Ovary (tissue), 3 donors: Measurements from ENCODE around the gene RNF8.

ENCODE experiments used
- POLR2A ChIP-seq: fragments of 450-650 bp; IDR thresholded peaks from one replicate; pipeline ENCODE4 v1.6.1; 2017; ENCODE audit warnings: antibody characterized with exemption, mild to moderate bottlenecking, moderate library complexity
- TF ChIP-seq, protein P1 (sequence below), 3 donors: fragments of 450-650 bp in 2 of 3; fragments of 200-600 bp in 1 of 3; IDR thresholded peaks; one replicate each; pipeline versions ENCODE4 v1.5.1 to v1.8.0; 2016 to 2022; ENCODE audit warnings: antibody characterized with exemption in 3 of 3, mild to moderate bottlenecking in 1 of 3
- donor health status: DM: no; HTN: no; CAD: no.

DNA sequence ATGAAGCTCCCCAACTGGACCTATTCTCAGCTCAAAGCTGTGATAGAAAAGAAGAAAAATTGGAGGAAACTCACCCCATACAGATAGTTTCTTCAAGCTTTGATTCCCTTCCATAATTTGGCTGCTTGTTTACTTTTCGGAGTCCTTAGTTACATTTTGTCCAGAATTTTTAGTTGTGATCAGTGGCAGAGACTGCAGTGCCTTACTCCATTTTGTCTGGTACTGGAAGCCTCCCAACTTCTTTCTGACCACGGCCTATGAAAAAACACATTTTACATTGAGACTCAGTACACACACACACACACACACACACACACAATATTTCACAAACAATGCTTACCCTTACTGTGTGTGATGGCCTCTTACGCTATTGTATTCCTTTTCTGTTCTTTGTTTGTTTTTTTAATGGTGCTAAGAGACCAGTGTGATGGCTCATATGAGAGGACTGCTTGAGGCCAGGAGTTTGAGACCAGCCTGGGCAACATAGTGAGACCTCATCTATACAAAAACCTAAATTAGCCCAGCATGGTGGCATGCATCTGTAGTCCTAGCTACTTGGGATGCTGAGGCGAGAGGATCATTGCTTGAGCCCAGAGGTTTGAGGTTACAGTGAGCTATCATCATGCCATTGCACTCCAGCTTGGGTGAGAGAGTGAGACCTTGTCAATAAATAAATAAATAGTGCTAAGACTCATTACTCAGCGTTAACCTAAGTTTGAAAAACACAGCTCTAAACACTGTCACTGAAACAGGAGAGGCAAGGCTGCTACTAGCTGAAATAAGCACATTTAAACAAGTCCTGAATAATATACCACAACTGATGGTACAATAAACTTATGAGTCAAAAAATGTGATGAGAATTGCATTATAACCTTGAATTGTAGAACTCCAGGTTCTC lies 13.8 kb upstream of the RNF8 start:
- TF ChIP-seq, protein P1, sequence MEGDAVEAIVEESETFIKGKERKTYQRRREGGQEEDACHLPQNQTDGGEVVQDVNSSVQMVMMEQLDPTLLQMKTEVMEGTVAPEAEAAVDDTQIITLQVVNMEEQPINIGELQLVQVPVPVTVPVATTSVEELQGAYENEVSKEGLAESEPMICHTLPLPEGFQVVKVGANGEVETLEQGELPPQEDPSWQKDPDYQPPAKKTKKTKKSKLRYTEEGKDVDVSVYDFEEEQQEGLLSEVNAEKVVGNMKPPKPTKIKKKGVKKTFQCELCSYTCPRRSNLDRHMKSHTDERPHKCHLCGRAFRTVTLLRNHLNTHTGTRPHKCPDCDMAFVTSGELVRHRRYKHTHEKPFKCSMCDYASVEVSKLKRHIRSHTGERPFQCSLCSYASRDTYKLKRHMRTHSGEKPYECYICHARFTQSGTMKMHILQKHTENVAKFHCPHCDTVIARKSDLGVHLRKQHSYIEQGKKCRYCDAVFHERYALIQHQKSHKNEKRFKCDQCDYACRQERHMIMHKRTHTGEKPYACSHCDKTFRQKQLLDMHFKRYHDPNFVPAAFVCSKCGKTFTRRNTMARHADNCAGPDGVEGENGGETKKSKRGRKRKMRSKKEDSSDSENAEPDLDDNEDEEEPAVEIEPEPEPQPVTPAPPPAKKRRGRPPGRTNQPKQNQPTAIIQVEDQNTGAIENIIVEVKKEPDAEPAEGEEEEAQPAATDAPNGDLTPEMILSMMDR (IDR thresholded peaks at IDR 0.05), result no peak
- no peak for TF ChIP-seq POLR2A
